Endothelial cell of umbilical vein (primary cell): ENCODE data around the gene MBL2. TPM values are rescaled to one million over a fixed set of nuclear protein-coding genes. Genes with fewer than 3 reads are reported as not detected.

Experiments
- BruUV-seq: library from RNA; stranded (reverse); fragments of 400-500 nt; replicated peaks from 2 replicates; lab custom pipeline; 2021; lab: Mats Ljungman, UMichigan
- CTCF ChIA-PET: fragments of 300-600, 350-600 bp; sonication (Branson Sonifier 250); formaldehyde crosslinking; loops from one replicate; lab custom pipeline; 2021; ENCODE audit warnings: antibody characterized with exemption, inconsistent platforms; lab: Charles Lee
- POLR2A ChIA-PET: fragments of 300-600, 350-600 bp; sonication (Branson Sonifier 250); formaldehyde crosslinking; loops from one replicate; lab custom pipeline; 2021; ENCODE audit warnings: antibody characterized with exemption, inconsistent platforms; lab: Charles Lee
- DNase-seq: peaks from one replicate; pipeline ENCODE4 v3.0.0-alpha.2; 2011; ENCODE audit warnings: low read depth, low spot score
- FAIRE-seq: peaks from 2 replicates; lab custom pipeline; 2011; peaks lifted over from hg19 to GRCh38; lab: Jason Lieb, UNC
- H2AFZ ChIP-seq: 2 replicates; pipeline ENCODE4 v1.6.0; 2012; ENCODE audit warnings: low read depth, low read length, control low read depth, inconsistent platforms
- H3K27ac ChIP-seq: 2 replicates; pipeline ENCODE4 v1.5.1; 2011; ENCODE audit warnings: low read depth, mild to moderate bottlenecking, control low read depth, low read length, moderate library complexity; ENCODE audit not compliant: insufficient read depth
- H3K27me3 ChIP-seq, 2 experiments: 2 replicates each; pipeline versions ENCODE4 v1.6.0 to v1.6.1; 2011; ENCODE audit warnings: low read length in 2 of 2, mixed read lengths in 1 of 2; ENCODE audit not compliant: control insufficient read depth in 2 of 2, insufficient read depth in 2 of 2
- H3K36me3 ChIP-seq, 2 experiments: 2 replicates in 1 of 2; 3 replicates in 1 of 2; pipeline ENCODE4 v1.5.1; 2011; ENCODE audit warnings: low read length in 2 of 2, mild to moderate bottlenecking in 1 of 2, moderate library complexity in 1 of 2; ENCODE audit not compliant: control insufficient read depth in 2 of 2, insufficient read depth in 2 of 2; ENCODE audit errors: extremely low read depth in 1 of 2
- H3K4me1 ChIP-seq: 3 replicates; pipeline ENCODE4 v1.5.1; 2011; ENCODE audit warnings: mild to moderate bottlenecking, low read length; ENCODE audit not compliant: control insufficient read depth, insufficient read depth; ENCODE audit errors: extremely low read depth
- H3K4me2 ChIP-seq: 2 replicates; pipeline ENCODE4 v1.6.1; 2011; ENCODE audit warnings: low read length, control low read depth, mixed read lengths; ENCODE audit not compliant: insufficient read depth
- H3K4me3 ChIP-seq, 3 experiments: fragments of 200-600 bp in 1 of 3; sonication (generic), shearing (Covaris generic) in 1 of 3; replicated peaks in 1 of 3; 2 replicates each; pipeline ENCODE4 v1.5.1; 2011 to 2016; ENCODE audit warnings: control low read depth in 3 of 3, low read length in 3 of 3, mild to moderate bottlenecking in 2 of 3, inconsistent platforms in 1 of 3, low read depth in 1 of 3, moderate library complexity in 1 of 3; ENCODE audit not compliant: insufficient read depth in 1 of 3
- H3K79me2 ChIP-seq: 2 replicates; pipeline ENCODE4 v1.6.0; 2012; ENCODE audit warnings: low read length, inconsistent platforms; ENCODE audit not compliant: control insufficient read depth, insufficient read depth
- H3K9ac ChIP-seq: replicated peaks from 2 replicates; pipeline ENCODE3; 2011; ENCODE audit warnings: low read length, control low read depth; ENCODE audit not compliant: insufficient read depth; ENCODE audit errors: extremely low read depth
- H3K9me1 ChIP-seq: replicated peaks from 3 replicates; pipeline ENCODE4 v1.6.0; 2011; ENCODE audit warnings: mild to moderate bottlenecking, low read length; ENCODE audit not compliant: control insufficient read depth, insufficient read depth; ENCODE audit errors: extremely low read depth
- H3K9me3 ChIP-seq: replicated peaks from 2 replicates; pipeline ENCODE4 v1.5.1; 2012; ENCODE audit warnings: low read length, inconsistent platforms; ENCODE audit not compliant: control insufficient read depth, insufficient read depth
- H4K20me1 ChIP-seq: replicated peaks from 2 replicates; pipeline ENCODE3; 2011; ENCODE audit warnings: mild to moderate bottlenecking, low read length; ENCODE audit not compliant: control insufficient read depth, insufficient read depth; ENCODE audit errors: extremely low read depth
- EZH2 ChIP-seq: IDR thresholded peaks from 2 replicates; pipeline ENCODE4 v1.6.1; 2012; ENCODE audit warnings: borderline replicate concordance, low read depth, mild to moderate bottlenecking, moderate library complexity, low read length, inconsistent platforms; ENCODE audit not compliant: severe bottlenecking
- GATA2 ChIP-seq: IDR thresholded peaks from 2 replicates; pipeline ENCODE4 v1.7.0; 2011; ENCODE audit warnings: low read depth, mild to moderate bottlenecking, moderate library complexity, mixed read lengths, low read length; ENCODE audit not compliant: insufficient read length, insufficient read depth
- MYC ChIP-seq: IDR thresholded peaks from one replicate; pipeline ENCODE4 v1.6.1; 2011; ENCODE audit warnings: mild to moderate bottlenecking, low read depth, low read length
- POLR2A ChIP-seq: IDR thresholded peaks from 2 replicates; pipeline ENCODE4 v1.6.1; 2012; ENCODE audit warnings: low read depth, mild to moderate bottlenecking, control low read depth, low read length
- dilution Hi-C: fragments of 300-500 bp; cut with MboI; formaldehyde crosslinking; loops from one replicate; pipeline ENCODE4 v1.15.0; 2019; ENCODE audit warnings: low sequenced_read_pairs; ENCODE audit not compliant: extremely low pct_ligation_motif_present
- intact Hi-C: fragments of 100-400 bp; cut with micrococcal nuclease; formaldehyde crosslinking; loops from one replicate; pipeline ENCODE4 v1.10.0; 2022
- polyA plus RNA-seq, 4 experiments: library from polyadenylated mRNA; depleted of rRNA in 3 of 4; stranded (reverse) in 3 of 4; unstranded in 1 of 4; fragments of >200 nt; gene quantifications; 2 replicates each; pipeline versions ENCODE4 v1.2.1 to v1.2.3, GENCODE V29; 2011 to 2012; ENCODE audit warnings: missing spikeins in 1 of 4
- total RNA-seq: library from RNA; stranded (reverse); gene quantifications from 2 replicates; pipeline ENCODE4 v1.2.3, GENCODE V29; 2021

MBL2 gene
- total and polyA plus RNA-seq, 2 donors (not counting 3 experiments of a cell fraction or from before 2014, with no cell fraction given) = not detected

- CTCF ChIA-PET = no interaction called here
- no peaks in the 10 kb centered on the region for H3K79me2 ChIP-seq
- H3K4me2 ChIP-seq = no peak overlapping the region
- H4K20me1 ChIP-seq = no peaks in the 10 kb centered on the region
- dilution Hi-C loops = no loop called here
- H3K9me1 ChIP-seq = no peaks in the 10 kb centered on the region
- no peak overlapping the region for H3K27ac ChIP-seq
- POLR2A ChIA-PET = no interaction called here
- H3K27me3 ChIP-seq = peaks cover 0 to 3% of the 10 kb centered on the region in 2 experiments
- no peaks in the 10 kb centered on the region for H3K4me1 ChIP-seq
- TF ChIP-seq GATA2 = no peak
- TF ChIP-seq EZH2 = no peak
- H3K36me3 ChIP-seq = no peaks in the 10 kb centered on the region
- no peak for DNase-seq
- H2AFZ ChIP-seq = no peak overlapping the region
- intact Hi-C loops = no loop called here
- no peak overlapping the region for H3K4me3 ChIP-seq
- BruUV-seq = no TSS peak
- H3K9ac ChIP-seq = no peak overlapping the region
- FAIRE-seq = no peak
- H3K9me3 ChIP-seq = no peaks in the 10 kb centered on the region
These were observed 29.4 kb upstream of the MBL2 start for GRCh38 chr10:52801947-52802346.

GRCh38 chr10:52786098-52786497 is 13.5 kb upstream of the MBL2 start:
- ChIA-PET POLR2A (no interaction called here), CTCF (interaction anchor here (1.3 kb wide), 2 partner anchors 42 to 142 kb away, joined by 3 to 5 read pairs; no protein-coding TSS in a partner anchor)
- Histone ChIP-seq H3K36me3 (no peaks in the 10 kb centered on the region), H3K4me1 (no peaks in the 10 kb centered on the region), H3K4me2 (no peak overlapping the region), H3K9me3 (no peaks in the 10 kb centered on the region), H3K4me3 (no peak overlapping the region), H2AFZ (no peak overlapping the region), H3K27me3 (peaks cover 0 to 2% of the 10 kb centered on the region in 2 experiments), H3K27ac (no peak overlapping the region), H4K20me1 (no peaks in the 10 kb centered on the region), H3K9ac (no peak overlapping the region), H3K79me2 (no peaks in the 10 kb centered on the region), H3K9me1 (peaks cover 4% of the 10 kb centered on the region)
- DNase-seq (no peak), FAIRE-seq (no peak)
- BruUV-seq = no TSS peak
- dilution Hi-C loops = no loop called here
- intact Hi-C loops = no loop called here
- TF ChIP-seq EZH2 (no peak), POLR2A (no peak), MYC (no peak)
